K562 (cell line): ENCODE results near the gene SCN7A.

ENCODE experiments used
- CTCF ChIP-seq, 3 experiments: IDR thresholded peaks in 2 of 3; conservative IDR thresholded peaks in 1 of 3; 2 replicates each; pipeline ENCODE4 v1.5.1; 2011 to 2012; ENCODE audit warnings: low read length in 3 of 3, mild to moderate bottlenecking in 3 of 3, control low read depth in 2 of 3, improper control_type of control experiment in 1 of 3, inconsistent platforms in 1 of 3, low read depth in 1 of 3, mixed read lengths in 1 of 3, moderate library complexity in 1 of 3; ENCODE audit not compliant: insufficient read depth in 2 of 3
- EZH2 ChIP-seq: IDR thresholded peaks from 2 replicates; pipeline ENCODE4 v1.6.1; 2012; ENCODE audit warnings: low read depth, mild to moderate bottlenecking, inconsistent platforms, low read length, borderline replicate concordance
- GATA2 ChIP-seq: sonication (generic); formaldehyde crosslinking; IDR thresholded peaks from 2 replicates; pipeline ENCODE4 v1.4.0; 2020; ENCODE audit warnings: mild to moderate bottlenecking, missing genetic modification reagents
- NCOA2 ChIP-seq, 2 experiments: fragments of 450-650 bp; IDR thresholded peaks; 2 replicates each; pipeline ENCODE4 v1.6.1; 2018; ENCODE audit warnings: mild to moderate bottlenecking in 2 of 2, moderate library complexity in 1 of 2; ENCODE audit not compliant: partially characterized antibody in 2 of 2
- ZNF133 ChIP-seq: fragments of 250-450 bp; sonication (Bioruptor Pico); IDR thresholded peaks from 2 replicates; pipeline ENCODE4 v1.4.0; 2020; ENCODE audit warnings: mild to moderate bottlenecking
- TF ChIP-seq, protein P1 (sequence below), 2 experiments: fragments of 450-650 bp in 1 of 2; sonication (generic) in 1 of 2; formaldehyde crosslinking in 1 of 2; IDR thresholded peaks; 2 replicates each; pipeline versions ENCODE4 v1.7.1 to v1.9.0; 2016 to 2022; ENCODE audit warnings: inconsistent platforms in 1 of 2, mild to moderate bottlenecking in 1 of 2, missing genetic modification reagents in 1 of 2

- no peak for TF ChIP-seq ZNF133 (CRISPR knock-in tag)
- TF ChIP-seq CTCF (IDR thresholded peaks at IDR 0.05 in 2 of 3, conservative IDR thresholded peaks at IDR 0.05 in 1 of 3; ENCODE audit: insufficient read depth in 2 of 3, low read depth in 1 of 3, low read length in 3 of 3) = no peak
- TF ChIP-seq, protein P1, sequence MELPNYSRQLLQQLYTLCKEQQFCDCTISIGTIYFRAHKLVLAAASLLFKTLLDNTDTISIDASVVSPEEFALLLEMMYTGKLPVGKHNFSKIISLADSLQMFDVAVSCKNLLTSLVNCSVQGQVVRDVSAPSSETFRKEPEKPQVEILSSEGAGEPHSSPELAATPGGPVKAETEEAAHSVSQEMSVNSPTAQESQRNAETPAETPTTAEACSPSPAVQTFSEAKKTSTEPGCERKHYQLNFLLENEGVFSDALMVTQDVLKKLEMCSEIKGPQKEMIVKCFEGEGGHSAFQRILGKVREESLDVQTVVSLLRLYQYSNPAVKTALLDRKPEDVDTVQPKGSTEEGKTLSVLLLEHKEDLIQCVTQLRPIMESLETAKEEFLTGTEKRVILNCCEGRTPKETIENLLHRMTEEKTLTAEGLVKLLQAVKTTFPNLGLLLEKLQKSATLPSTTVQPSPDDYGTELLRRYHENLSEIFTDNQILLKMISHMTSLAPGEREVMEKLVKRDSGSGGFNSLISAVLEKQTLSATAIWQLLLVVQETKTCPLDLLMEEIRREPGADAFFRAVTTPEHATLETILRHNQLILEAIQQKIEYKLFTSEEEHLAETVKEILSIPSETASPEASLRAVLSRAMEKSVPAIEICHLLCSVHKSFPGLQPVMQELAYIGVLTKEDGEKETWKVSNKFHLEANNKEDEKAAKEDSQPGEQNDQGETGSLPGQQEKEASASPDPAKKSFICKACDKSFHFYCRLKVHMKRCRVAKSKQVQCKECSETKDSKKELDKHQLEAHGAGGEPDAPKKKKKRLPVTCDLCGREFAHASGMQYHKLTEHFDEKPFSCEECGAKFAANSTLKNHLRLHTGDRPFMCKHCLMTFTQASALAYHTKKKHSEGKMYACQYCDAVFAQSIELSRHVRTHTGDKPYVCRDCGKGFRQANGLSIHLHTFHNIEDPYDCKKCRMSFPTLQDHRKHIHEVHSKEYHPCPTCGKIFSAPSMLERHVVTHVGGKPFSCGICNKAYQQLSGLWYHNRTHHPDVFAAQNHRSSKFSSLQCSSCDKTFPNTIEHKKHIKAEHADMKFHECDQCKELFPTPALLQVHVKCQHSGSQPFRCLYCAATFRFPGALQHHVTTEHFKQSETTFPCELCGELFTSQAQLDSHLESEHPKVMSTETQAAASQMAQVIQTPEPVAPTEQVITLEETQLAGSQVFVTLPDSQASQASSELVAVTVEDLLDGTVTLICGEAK (IDR thresholded peaks at IDR 0.05) = no peak
- TF ChIP-seq, protein P1 (CRISPR knock-in tag; IDR thresholded peaks at IDR 0.05) = no peak
- no peak for TF ChIP-seq GATA2 (CRISPR knock-in tag)
- TF ChIP-seq EZH2 = no peak
- no peak for TF ChIP-seq NCOA2 (IDR thresholded peaks at IDR 0.05; ENCODE audit: partially characterized antibody in 2 of 2)
Observed at GRCh38 chr2:166372046-166372445, 122.0 kb downstream of the SCN7A start.
